ENCODE measurements around the gene RFLNA.

The RFLNA gene

GRCh38 chr12:124348659-124349380 is 53.9 kb downstream of the RFLNA start:
- Histone ChIP-seq H3K79me2 (ENCODE audit: low read length) (no peaks in the 10 kb centered on the region), H3K27ac (ENCODE audit: low read length) (no peak overlapping the region), H4K20me1 (ENCODE audit: insufficient read depth, low read length) (no peaks in the 10 kb centered on the region; the same call in 1 of the 2 replicates), H3K4me1 (ENCODE audit: low read length) (no peaks in the 10 kb centered on the region), H3K4me2 (ENCODE audit: low read length) (no peak overlapping the region), H3K4me3 (ENCODE audit: low read length) (no peak overlapping the region), H2AFZ (ENCODE audit: low read depth, low read length) (no peak overlapping the region), H3K9me3 (ENCODE audit: insufficient read depth, low read length) (no peaks in the 10 kb centered on the region), H3K27me3 (ENCODE audit: low read depth, low read length) (no peaks in the 10 kb centered on the region), H3K36me3 (replicated peaks; ENCODE audit: low read depth, low read length) (peaks cover 44% of the 10 kb centered on the region), H3K9ac (ENCODE audit: low read length) (no peak overlapping the region)
- TF ChIP-seq, protein P1, sequence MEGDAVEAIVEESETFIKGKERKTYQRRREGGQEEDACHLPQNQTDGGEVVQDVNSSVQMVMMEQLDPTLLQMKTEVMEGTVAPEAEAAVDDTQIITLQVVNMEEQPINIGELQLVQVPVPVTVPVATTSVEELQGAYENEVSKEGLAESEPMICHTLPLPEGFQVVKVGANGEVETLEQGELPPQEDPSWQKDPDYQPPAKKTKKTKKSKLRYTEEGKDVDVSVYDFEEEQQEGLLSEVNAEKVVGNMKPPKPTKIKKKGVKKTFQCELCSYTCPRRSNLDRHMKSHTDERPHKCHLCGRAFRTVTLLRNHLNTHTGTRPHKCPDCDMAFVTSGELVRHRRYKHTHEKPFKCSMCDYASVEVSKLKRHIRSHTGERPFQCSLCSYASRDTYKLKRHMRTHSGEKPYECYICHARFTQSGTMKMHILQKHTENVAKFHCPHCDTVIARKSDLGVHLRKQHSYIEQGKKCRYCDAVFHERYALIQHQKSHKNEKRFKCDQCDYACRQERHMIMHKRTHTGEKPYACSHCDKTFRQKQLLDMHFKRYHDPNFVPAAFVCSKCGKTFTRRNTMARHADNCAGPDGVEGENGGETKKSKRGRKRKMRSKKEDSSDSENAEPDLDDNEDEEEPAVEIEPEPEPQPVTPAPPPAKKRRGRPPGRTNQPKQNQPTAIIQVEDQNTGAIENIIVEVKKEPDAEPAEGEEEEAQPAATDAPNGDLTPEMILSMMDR (IDR thresholded peaks at IDR 0.05; ENCODE audit: low read depth, low read length) = no peak

- no peaks in the 10 kb centered on the region for H3K9me3 ChIP-seq (ENCODE audit: insufficient read depth, low read length)
- no peak overlapping the region for H3K4me2 ChIP-seq (ENCODE audit: low read length)
- no peak overlapping the region for H3K27ac ChIP-seq (ENCODE audit: low read length)
- peaks cover 47% of the 10 kb centered on the region for H3K36me3 ChIP-seq (replicated peaks; ENCODE audit: low read depth, low read length)
- H4K20me1 ChIP-seq (ENCODE audit: insufficient read depth, low read length) = no peaks in the 10 kb centered on the region; the same call in 1 of the 2 replicates
- no peak overlapping the region for H2AFZ ChIP-seq (ENCODE audit: low read depth, low read length)
- H3K4me1 ChIP-seq (ENCODE audit: low read length) = no peaks in the 10 kb centered on the region
- no peak for TF ChIP-seq EZH2phosphoT487 (IDR thresholded peaks at IDR 0.05; ENCODE audit: low read depth)
- TF ChIP-seq, protein P1 (IDR thresholded peaks at IDR 0.05; ENCODE audit: low read depth, low read length) = no peak
- no peak overlapping the region for H3K4me3 ChIP-seq (ENCODE audit: low read length)
- no peaks in the 10 kb centered on the region for H3K79me2 ChIP-seq (ENCODE audit: low read length)
- H3K9ac ChIP-seq (ENCODE audit: low read length) = no peak overlapping the region
- H3K27me3 ChIP-seq (ENCODE audit: low read depth, low read length) = no peaks in the 10 kb centered on the region
Measured at GRCh38 chr12:124350491-124350890, 55.6 kb downstream of the RFLNA start.

GRCh38 chr12:124351422-124351821 is 56.5 kb downstream of the RFLNA start:
- H3K36me3 ChIP-seq (replicated peaks; ENCODE audit: low read depth, low read length) = peaks cover 41% of the 10 kb centered on the region
- no peaks in the 10 kb centered on the region for H3K9me3 ChIP-seq (ENCODE audit: insufficient read depth, low read length)
- H3K27ac ChIP-seq (ENCODE audit: low read length) = no peak overlapping the region
- no peaks in the 10 kb centered on the region for H3K27me3 ChIP-seq (ENCODE audit: low read depth, low read length)
- no peak overlapping the region for H2AFZ ChIP-seq (ENCODE audit: low read depth, low read length)
- no peak overlapping the region for H3K4me2 ChIP-seq (ENCODE audit: low read length)
- H3K79me2 ChIP-seq (ENCODE audit: low read length) = no peaks in the 10 kb centered on the region
- H3K4me1 ChIP-seq (ENCODE audit: low read length) = no peaks in the 10 kb centered on the region
- H3K9ac ChIP-seq (ENCODE audit: low read length) = no peak overlapping the region
- no peaks in the 10 kb centered on the region; the same call in 1 of the 2 replicates for H4K20me1 ChIP-seq (ENCODE audit: insufficient read depth, low read length)
- TF ChIP-seq, protein P1 (IDR thresholded peaks at IDR 0.05; ENCODE audit: low read depth, low read length) = no peak
- TF ChIP-seq EZH2phosphoT487 (IDR thresholded peaks at IDR 0.05; ENCODE audit: low read depth) = no peak
- H3K4me3 ChIP-seq (ENCODE audit: low read length) = no peak overlapping the region

DNA sequence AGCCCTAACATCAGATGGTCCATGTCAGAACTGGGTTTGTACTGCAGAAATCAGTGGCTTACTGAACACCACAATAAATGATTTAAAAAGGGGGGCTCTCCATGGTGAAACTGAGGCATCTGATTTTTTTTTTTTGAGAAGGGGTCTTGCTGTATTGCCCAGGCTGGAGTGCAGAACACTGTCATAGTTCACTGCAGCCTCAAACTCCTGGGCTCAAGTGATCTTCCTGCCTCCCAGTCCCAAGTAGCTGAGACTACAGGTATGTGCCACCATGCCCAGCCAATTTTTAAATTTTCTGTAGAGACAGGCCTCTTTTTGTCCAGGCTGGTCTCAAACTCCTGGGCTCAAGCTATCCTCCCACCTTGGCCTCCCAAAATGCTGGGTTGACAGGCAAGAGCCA is 57.4 kb downstream of the RFLNA start:
- H3K9me3 ChIP-seq (ENCODE audit: insufficient read depth, low read length) = no peaks in the 10 kb centered on the region
- TF ChIP-seq, protein P1 (IDR thresholded peaks at IDR 0.05; ENCODE audit: low read depth, low read length) = no peak
- TF ChIP-seq EZH2phosphoT487 (IDR thresholded peaks at IDR 0.05; ENCODE audit: low read depth) = no peak
- no peaks in the 10 kb centered on the region; the same call in 1 of the 2 replicates for H4K20me1 ChIP-seq (ENCODE audit: insufficient read depth, low read length)
- no peak overlapping the region for H2AFZ ChIP-seq (ENCODE audit: low read depth, low read length)
- H3K36me3 ChIP-seq (replicated peaks; ENCODE audit: low read depth, low read length) = peaks cover 42% of the 10 kb centered on the region
- no peaks in the 10 kb centered on the region for H3K79me2 ChIP-seq (ENCODE audit: low read length)
- H3K27ac ChIP-seq (ENCODE audit: low read length) = no peak overlapping the region
- no peaks in the 10 kb centered on the region for H3K27me3 ChIP-seq (ENCODE audit: low read depth, low read length)
- H3K4me1 ChIP-seq (ENCODE audit: low read length) = no peaks in the 10 kb centered on the region
- H3K4me2 ChIP-seq (ENCODE audit: low read length) = no peak overlapping the region
- H3K4me3 ChIP-seq (ENCODE audit: low read length) = no peak overlapping the region
- H3K9ac ChIP-seq (ENCODE audit: low read length) = no peak overlapping the region
